ENCODE data around the gene IGLL1. TPM values are rescaled to one million over a fixed set of nuclear protein-coding genes. Genes with fewer than 3 reads are reported as not detected.
"Not testable (repeated sequence)": the region's sequence is repeated elsewhere in the genome, so short reads cannot be mapped to it uniquely, and the experiment has no call there.

The IGLL1 gene
- not detected in 2 replicates for total RNA-seq (2014; rRNA removed; shearing (Covaris generic))

- in situ Hi-C loops (cut with HindIII; ENCODE audit: low sequenced_read_pairs), result no loop called here
- DNase-seq (ENCODE audit: low spot score), result no peak
These were observed at the start of gene IGLL1 for GRCh38 chr22:23579870-23580575. Gene IGLL1, minus strand, starts transcription at chr22:23580290. Its CDS starts 100 bp downstream, at chr22:23580190.

DNA sequence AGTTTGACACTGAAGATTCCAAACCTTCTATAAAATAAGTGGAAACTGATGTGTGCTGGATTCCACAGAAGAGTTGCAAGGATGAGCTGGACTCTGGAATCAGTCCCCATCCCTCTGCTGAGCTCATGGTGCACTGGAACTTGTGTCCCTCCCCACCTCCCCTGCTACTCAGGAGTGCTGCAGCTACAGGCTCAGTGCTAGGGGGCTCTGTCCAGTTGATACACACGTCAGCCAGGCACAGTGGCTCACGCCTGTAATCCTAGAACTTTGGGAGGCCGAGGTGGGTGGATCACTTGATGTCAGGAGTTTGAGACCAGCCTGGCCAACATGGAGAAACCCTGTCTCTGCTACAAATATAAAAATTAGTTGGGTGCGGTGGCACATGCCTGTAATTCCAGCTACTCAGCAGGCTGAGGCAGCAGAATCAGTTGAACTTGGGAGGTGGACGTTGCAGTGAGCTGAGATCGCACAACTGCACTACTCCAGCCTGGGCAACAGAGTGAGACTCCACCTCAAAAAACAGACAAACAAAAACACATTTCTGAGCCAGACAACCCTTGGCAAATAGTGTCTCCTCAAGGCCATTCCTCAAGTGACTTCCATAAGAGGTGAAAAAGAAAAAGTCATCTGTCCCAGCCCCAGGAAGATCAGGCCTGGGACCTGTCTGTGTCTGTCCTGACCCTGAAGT is 48.1 kb upstream of the IGLL1 start:
- in situ Hi-C loops (cut with HindIII; ENCODE audit: low sequenced_read_pairs); DNase-seq (ENCODE audit: low spot score): not testable (repeated sequence)

GRCh38 chr22:23627401-23628055 is 47.4 kb upstream of the IGLL1 start:
- peak; percentile 44 for DNase-seq (ENCODE audit: low spot score)
- in situ Hi-C loops (cut with HindIII; ENCODE audit: low sequenced_read_pairs), result not testable (repeated sequence)

DNA sequence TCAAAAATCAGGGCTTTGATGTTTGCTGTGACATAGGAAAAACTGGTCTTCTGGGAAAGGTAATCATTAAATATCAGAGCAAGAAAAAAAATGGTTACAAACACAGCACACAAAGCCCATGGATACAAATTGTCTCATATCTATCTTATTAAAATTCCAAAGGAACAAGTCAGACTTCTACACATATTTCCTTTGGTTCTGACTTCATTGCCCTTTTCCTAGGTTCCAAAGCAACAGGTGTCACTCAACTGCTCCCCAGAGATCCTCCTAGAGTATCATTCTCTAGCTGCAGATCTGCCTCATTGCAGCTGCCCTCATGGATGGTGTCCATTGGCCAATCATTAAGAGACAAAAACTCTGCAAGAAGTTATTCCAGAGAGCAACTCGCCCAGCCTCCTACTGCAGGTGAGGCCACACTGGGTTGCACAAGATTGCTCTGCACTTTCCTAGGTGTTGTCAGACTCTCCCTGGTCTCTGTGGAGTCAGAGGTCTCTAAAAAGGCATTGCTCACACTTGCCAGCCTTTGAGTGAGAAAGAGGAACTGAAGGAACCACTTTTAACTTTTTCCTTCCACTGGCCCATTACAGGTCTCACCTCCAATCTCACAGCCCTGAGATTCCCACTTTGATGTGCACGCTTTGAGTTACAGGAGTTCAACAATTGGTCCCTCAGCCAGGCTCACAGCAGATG is 46.3 kb upstream of the IGLL1 start:
- in situ Hi-C loops (cut with HindIII; ENCODE audit: low sequenced_read_pairs), result no loop called here

GRCh38 chr22:23622634-23623033 is 42.5 kb upstream of the IGLL1 start:
- no peak for DNase-seq (ENCODE audit: low spot score)
- in situ Hi-C loops (cut with HindIII; ENCODE audit: low sequenced_read_pairs), result no loop called here

More for the DNA sequence above, 46.3 kb upstream of the IGLL1 start:
- DNase-seq (ENCODE audit: low spot score), result no peak

- in situ Hi-C loops (cut with HindIII; ENCODE audit: low sequenced_read_pairs); DNase-seq (ENCODE audit: low spot score): not testable (repeated sequence)
These were observed 41.8 kb upstream of the IGLL1 start for GRCh38 chr22:23621916-23622315.

- in situ Hi-C loops (cut with HindIII; ENCODE audit: low sequenced_read_pairs), result no loop called here
- DNase-seq (ENCODE audit: low spot score), result no peak
These were observed 41.1 kb upstream of the IGLL1 start for GRCh38 chr22:23621082-23621780.

GRCh38 chr22:23613193-23613972 is 33.3 kb upstream of the IGLL1 start:
- in situ Hi-C loops (cut with HindIII; ENCODE audit: low sequenced_read_pairs), result no loop called here
- DNase-seq (ENCODE audit: low spot score), result no peak

DNA sequence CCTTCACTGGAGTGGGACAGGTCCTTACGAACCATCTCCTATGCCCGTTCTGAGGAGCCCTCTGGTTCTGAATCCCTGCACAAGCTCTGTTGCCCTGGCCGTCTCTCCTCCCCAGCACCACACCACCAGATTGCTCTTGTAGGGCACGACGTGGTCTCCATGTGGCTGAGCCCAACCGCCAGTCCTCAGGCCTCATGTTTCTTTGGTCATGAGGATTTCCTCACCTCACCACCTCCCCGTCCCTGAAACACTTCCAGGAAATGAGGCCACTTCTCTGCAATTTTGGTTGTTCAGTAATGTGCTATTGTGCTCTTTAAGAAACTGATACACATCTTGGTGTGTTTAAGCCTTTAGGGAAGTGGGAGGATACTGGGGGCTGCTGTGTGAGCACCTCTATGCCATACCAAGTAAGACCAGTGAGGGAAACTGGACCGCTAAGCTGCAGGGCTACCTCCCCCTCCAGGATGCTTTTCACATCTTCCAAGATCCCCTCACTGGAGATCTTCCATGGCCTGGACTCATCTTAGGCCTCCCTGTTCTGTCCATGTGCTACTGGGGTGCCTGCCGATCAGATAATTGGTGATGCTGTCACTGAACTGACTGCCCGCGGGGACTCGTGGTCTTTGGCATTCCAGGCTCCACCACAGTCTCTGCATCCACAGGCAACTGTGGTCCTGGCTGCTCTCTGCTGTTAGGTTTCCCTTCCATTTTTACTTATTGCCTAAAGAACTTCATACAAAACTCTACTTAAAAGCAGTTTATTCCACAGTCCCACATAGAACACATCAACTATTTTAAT is 30.1 kb upstream of the IGLL1 start:
- in situ Hi-C loops (cut with HindIII; ENCODE audit: low sequenced_read_pairs), result no loop called here
- no peak for DNase-seq (ENCODE audit: low spot score)

- no peak for DNase-seq (ENCODE audit: low spot score)
- in situ Hi-C loops (cut with HindIII; ENCODE audit: low sequenced_read_pairs), result no loop called here
These were observed 28.5 kb upstream of the IGLL1 start for GRCh38 chr22:23608583-23608982.

GRCh38 chr22:23606204-23607131 is 26.4 kb upstream of the IGLL1 start:
- in situ Hi-C loops (cut with HindIII; ENCODE audit: low sequenced_read_pairs), result no loop called here
- DNase-seq (ENCODE audit: low spot score), result no peak

DNA sequence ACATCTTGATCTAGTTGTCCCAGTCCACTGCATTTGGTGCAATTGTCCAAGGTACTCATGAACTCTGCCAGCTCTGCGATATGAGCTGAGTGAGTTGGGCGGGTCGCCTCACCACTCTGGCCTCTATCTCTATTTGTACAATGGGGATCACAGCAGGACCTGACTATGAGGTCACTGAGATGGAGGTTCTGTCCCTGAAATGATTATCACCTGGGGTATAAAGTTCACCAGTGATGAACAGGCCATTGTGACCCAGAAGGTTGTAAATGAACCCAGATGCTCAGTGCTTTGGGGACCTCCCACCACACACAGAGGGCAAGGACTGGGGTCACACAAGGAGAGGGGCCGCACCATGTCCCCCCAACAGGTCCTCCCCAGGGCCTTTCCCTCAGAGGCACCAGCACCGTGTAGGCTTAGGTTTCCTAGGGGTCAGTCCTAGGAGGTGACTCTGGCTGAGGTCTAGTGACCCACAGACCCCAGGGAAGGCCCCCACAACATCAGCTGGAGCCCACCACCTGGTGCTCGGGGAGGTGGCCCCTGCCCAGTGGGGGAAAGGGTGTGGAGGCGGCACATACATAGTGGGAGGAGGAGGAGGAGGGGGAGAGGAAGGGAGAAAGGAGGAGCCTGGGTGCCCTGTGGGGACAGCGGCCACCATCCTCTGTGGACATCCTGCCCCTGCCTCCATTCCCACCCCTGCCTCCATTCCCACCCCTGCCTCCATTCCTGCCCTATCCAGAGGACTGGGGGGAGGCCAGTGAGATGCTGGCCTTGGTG is 25.0 kb upstream of the IGLL1 start:
- DNase-seq (ENCODE audit: low spot score), result no peak
- in situ Hi-C loops (cut with HindIII; ENCODE audit: low sequenced_read_pairs), result no loop called here

GRCh38 chr22:23603266-23603665 is 23.2 kb upstream of the IGLL1 start:
- in situ Hi-C loops (cut with HindIII; ENCODE audit: low sequenced_read_pairs), result no loop called here
- no peak for DNase-seq (ENCODE audit: low spot score)

DNA sequence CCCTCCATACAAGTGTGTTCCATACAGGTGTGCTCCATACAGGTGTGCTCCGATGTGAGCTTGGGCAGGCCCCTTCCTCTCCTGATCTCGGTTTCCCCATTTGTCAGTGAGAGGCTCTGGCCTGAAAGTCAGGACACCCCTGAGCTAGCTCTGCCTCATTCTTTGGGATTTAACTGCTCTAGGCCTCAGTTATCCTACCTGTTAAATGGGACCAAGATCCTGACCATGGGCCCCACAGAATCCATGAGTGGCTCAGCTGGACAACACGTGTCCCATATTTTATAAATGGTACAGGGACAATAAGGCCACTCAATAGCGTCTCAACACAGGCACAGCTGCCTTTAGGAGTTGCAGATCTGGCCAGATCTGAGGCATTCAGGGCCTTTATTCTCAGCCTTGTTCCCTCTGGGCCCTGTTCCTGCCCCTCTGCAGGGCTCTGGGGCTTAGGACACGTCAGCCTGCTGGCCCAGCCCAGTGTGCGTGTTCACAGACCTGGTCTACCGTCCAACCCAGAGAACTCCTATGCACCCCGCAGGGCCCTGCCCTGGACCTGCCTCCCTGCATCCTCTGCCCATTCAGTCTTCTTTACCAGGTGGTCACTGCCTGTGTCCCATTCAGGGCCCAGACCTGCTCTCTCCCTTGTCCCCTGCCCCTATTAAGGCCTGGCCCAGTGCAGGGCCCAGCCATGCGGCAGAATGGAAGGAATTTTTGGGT is 18.9 kb upstream of the IGLL1 start:
- in situ Hi-C loops (cut with HindIII; ENCODE audit: low sequenced_read_pairs), result no loop called here
- no peak for DNase-seq (ENCODE audit: low spot score)

GRCh38 chr22:23597576-23598268 is 17.6 kb upstream of the IGLL1 start:
- DNase-seq (ENCODE audit: low spot score); in situ Hi-C loops (cut with HindIII; ENCODE audit: low sequenced_read_pairs): not testable (repeated sequence)
